LNCAP (cell line): ENCODE results near the gene RGS3.

Source experiments
- CTCF ChIP-seq: fragments of 450-650 bp; IDR thresholded peaks from 2 replicates; pipeline ENCODE4 v1.5.1; 2017; ENCODE audit warnings: mild to moderate bottlenecking

The RGS3 gene

GRCh38 chr9:113428062-113428615 is 35.4 kb upstream of the RGS3 start:
- TF ChIP-seq CTCF, result no peak

DNA sequence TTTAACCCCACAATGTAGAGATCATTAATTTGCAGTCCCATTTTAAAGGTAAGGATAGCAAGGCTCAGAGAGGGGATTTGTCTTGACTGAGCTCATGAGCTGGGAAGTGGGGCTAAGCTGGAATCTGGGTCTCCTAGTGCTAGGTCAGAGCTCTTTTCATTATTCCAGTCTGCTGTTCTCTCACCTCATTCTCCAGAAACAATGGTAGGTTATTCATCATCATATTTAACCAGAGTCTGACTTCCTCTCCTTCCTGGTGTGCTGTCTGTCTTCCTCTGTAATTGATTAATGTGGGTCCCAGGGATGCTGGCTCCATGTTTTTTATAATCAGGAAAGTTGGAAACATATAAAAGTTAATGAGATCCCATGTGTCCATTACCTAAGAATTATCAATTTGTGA is 32.3 kb upstream of the RGS3 start:
- no peak for TF ChIP-seq CTCF

DNA sequence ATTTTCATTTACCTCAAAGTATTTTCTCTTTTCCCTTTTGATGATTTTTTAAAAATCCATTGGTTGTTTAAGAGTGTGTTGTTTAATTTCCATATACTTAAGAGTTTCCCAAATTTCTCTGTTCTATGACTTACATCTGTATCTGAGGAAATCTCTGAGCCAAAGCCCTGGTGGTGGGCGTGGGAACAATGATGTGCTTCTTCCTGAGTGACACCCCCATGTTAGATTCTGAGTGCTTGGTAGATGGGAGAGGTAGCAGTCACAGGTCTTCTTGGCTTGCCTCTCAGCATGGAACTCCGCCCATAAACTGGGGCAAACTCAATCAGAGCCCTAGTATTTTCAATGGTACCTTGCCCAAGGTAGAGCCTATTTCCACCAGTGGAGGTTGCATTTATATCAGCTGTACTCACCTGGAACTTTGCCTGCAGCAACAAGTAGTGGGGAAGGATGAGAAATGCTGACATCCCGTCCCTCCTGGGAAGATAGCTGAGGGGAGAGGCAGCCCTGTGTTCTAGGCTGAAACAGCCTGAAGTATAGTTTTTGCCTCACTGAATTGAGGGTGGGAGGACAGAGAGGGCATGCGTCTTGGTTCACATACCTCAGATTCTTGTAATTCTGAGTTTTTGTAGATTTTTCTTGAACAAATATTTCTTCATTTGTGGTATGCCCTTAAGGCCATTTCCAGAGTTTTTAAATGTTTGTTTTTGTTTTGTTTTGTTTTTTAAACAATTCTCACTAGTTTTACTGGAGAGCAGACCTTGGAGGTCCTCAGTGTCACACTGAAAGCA is 26.6 kb upstream of the RGS3 start:
- no peak for TF ChIP-seq CTCF

- TF ChIP-seq CTCF, result no peak
These were observed 18.8 kb upstream of the RGS3 start for GRCh38 chr9:113444736-113445135.

- peak; percentile 66 for TF ChIP-seq CTCF
These were observed 17.2 kb upstream of the RGS3 start for GRCh38 chr9:113446323-113446740.

DNA sequence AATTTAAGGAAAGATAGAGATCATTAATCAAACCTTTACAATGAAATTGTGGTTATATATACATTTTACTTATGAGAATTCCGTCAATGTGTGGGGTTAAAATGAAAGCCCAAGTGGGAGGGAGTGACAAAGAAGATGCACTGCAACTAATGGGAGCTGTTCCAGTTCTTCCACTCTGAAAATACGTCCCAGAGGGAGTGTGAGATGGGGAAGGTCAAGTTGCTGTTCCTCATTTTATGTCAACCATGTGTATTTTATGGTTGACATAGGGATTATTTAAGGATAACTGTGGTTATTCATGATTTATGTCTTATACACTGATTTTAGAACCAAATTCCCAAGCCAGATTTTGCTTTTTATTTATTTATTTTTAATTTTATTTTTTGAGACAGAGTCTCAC is 14.2 kb upstream of the RGS3 start:
- TF ChIP-seq CTCF, result no peak

GRCh38 chr9:113452113-113452605 is 11.4 kb upstream of the RGS3 start:
- no peak for TF ChIP-seq CTCF
